Right lobe of liver (tissue), 6 donors: Measurements from ENCODE around the gene RMDN3. TPM values are rescaled to one million over a fixed set of nuclear protein-coding genes. Genes with fewer than 3 reads are reported as not detected.
A peak's percentile ranks its signal among the peaks of the same experiment; 100 is the strongest.

ENCODE experiments used
- ATAC-seq, 4 donors: fragments of 200-7000 bp; cut with Tn5 transposase; one replicate each; pipeline ENCODE4 v1.9.1; 2020; ENCODE audit warnings: mild to moderate bottlenecking in 4 of 4, moderate library complexity in 4 of 4
- DNase-seq, 3 donors: peaks; one replicate each; pipeline ENCODE4 v3.0.0-alpha.2; 2020
- H3K27ac ChIP-seq, 3 donors: fragments of 200-600 bp; one replicate each; pipeline ENCODE4 v1.8.0; 2022
- H3K27me3 ChIP-seq, 2 donors: fragments of 200-600 bp; one replicate each; pipeline ENCODE4 v1.8.0; 2022
- H3K36me3 ChIP-seq, 4 donors: fragments of 200-600 bp; sonication (generic) in 1 of 4; one replicate each; pipeline versions ENCODE4 v1.5.1 to v1.8.0; 2017 to 2022; ENCODE audit warnings: control low read depth in 1 of 4
- H3K4me1 ChIP-seq, 4 donors: fragments of 200-600 bp; sonication (generic) in 1 of 4; one replicate each; pipeline versions ENCODE4 v1.5.1 to v1.8.0; 2017 to 2022; ENCODE audit warnings: control low read depth in 1 of 4
- H3K4me3 ChIP-seq, 3 donors: fragments of 200-600 bp; one replicate each; pipeline ENCODE4 v1.8.0; 2022
- H3K9me3 ChIP-seq, 4 donors: fragments of 200-600 bp; sonication (generic) in 1 of 4; one replicate each; pipeline versions ENCODE4 v1.5.1 to v1.8.0; 2017 to 2022; ENCODE audit warnings: control low read depth in 1 of 4
- POLR2A ChIP-seq: fragments of 450-650 bp; IDR thresholded peaks from one replicate; pipeline ENCODE4 v1.6.1; 2017; ENCODE audit warnings: antibody characterized with exemption, mild to moderate bottlenecking
- WGBS: methylation state at CpG from one replicate; pipeline ENCODE4 v1.1.6; 2018; ENCODE audit warnings: low coverage, low lambda C conversion rate; ENCODE audit not compliant: insufficient coverage; ENCODE audit errors: missing lambda C conversion rate; 5-methylcytosine and 5-hydroxymethylcytosine counted together
- intact Hi-C, 2 donors: fragments of 100-400 bp; cut with DNase I; formaldehyde crosslinking; loops; one replicate each; pipeline versions ENCODE4 v1.11.2 to v1.14.1; 2022
- total RNA-seq, 6 experiments: library from RNA; depleted of rRNA in 2 of 6; stranded (reverse); fragments of >200 nt in 2 of 6; fragmentation: NEBNext Ultra II Directional in 3 of 6; extraction: Animal tissue kit (Norgen Biotek cat#: 25700) in 3 of 6; gene quantifications; one replicate each; pipeline versions ENCODE4 v1.1.0 to v1.2.4, GENCODE V29; 2016 to 2023
- TF ChIP-seq, protein P1 (sequence below), 4 donors: fragments of 200-600 bp in 3 of 4; fragments of 450-650 bp in 1 of 4; IDR thresholded peaks; one replicate each; pipeline versions ENCODE4 v1.5.1 to v1.8.0; 2016 to 2022; ENCODE audit warnings: antibody characterized with exemption in 4 of 4, mild to moderate bottlenecking in 2 of 4
- donor health status: DM: no; HTN: yes; CAD: no.
- donor health status: DM: no; HTN: no; CAD: no.
- donor health status: DM: no; HTN: no; CAD: no.
- donor health status: DM: no; HTN: yes; CAD: no.
- donor health status: DM: no; HTN: yes; CAD: no.

RMDN3 gene
- total RNA-seq, 6 experiments from 2014 or later, result 25.3 to 38.5 (median 29.5) TPM

DNA sequence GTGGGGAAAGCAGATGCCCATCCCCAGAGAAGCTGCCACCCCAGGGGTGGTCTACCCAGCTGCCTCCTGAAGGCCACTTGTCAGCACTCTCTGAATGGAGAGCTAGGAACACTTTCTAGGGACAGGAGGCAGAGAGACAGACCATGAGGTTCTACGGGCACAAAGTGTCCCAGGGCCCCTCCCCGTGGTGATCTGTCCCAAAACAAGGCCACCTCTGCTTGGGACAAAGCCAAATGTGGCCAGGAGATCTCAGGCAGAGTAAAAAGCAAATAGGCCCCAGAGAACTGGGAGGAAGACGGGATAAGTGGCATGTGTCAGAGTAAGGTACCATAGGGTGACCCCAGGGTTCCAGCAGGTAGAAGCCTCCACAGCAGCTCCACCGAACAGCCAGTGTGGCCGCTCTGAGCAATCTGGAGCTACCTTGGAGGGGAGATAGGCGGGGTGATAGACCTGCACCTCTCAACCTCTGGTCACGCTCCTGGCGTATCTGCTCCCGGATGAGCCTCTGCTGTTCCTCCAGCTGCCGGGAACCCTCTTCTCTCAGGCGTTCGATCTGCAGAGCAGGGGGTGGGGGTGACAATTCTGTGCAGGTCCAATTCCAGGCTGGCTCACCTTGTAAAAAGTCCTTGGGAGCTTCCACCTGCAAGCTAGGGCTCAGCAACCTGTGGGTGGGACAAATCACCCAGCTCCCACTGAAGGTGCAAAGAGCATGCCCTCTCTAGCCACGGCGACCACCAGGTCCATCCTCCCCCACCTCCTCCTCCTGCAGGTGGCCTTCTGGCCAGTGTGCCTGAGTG lies 20.9 kb upstream of the RMDN3 start:
- DNase-seq (peak in 2 of 3 donors; percentile 52 to 89), ATAC-seq (peak; percentile 5 to 54 (median 28))
- no peak for TF ChIP-seq POLR2A
- TF ChIP-seq, protein P1, sequence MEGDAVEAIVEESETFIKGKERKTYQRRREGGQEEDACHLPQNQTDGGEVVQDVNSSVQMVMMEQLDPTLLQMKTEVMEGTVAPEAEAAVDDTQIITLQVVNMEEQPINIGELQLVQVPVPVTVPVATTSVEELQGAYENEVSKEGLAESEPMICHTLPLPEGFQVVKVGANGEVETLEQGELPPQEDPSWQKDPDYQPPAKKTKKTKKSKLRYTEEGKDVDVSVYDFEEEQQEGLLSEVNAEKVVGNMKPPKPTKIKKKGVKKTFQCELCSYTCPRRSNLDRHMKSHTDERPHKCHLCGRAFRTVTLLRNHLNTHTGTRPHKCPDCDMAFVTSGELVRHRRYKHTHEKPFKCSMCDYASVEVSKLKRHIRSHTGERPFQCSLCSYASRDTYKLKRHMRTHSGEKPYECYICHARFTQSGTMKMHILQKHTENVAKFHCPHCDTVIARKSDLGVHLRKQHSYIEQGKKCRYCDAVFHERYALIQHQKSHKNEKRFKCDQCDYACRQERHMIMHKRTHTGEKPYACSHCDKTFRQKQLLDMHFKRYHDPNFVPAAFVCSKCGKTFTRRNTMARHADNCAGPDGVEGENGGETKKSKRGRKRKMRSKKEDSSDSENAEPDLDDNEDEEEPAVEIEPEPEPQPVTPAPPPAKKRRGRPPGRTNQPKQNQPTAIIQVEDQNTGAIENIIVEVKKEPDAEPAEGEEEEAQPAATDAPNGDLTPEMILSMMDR (IDR thresholded peaks at IDR 0.05), result no peak
- no peaks in the 10 kb centered on the region for H3K27me3 ChIP-seq
- H3K36me3 ChIP-seq, result peaks cover 0 to 57% (median 15%) of the 10 kb centered on the region in 4 donors
- no peaks in the 10 kb centered on the region for H3K9me3 ChIP-seq
- peak overlapping the region in 1 of 3 donors; percentile 2 for H3K4me3 ChIP-seq
- intact Hi-C loops, result no loop called here
- 32% methylated on average over 4 of the region's 14 CpGs for WGBS
- H3K27ac ChIP-seq, result peak overlapping the region in 2 of 3 donors; percentile 53 to 74
- peaks cover 0 to 34% (median 16%) of the 10 kb centered on the region in 4 donors for H3K4me1 ChIP-seq

DNA sequence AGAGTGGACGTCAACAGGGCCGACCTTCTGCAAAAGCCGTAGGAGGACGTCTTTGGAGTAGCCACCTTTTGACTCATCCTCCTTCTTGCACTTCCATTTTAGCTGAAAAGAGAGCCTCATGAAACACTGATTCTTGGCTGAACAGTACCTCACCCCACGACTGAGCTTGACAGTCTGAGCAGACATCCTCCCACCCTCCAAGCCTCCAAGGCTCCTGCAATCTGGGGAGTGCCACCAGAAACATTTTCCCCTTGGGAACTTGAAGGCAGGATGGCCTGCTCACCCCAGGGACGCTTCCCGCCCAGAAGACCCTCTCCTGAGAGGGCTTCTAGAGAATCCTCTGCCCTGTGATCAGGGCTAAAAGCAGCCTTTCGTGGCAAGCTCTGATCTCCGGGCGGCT lies 20.0 kb upstream of the RMDN3 start:
- no peak overlapping the region for H3K4me3 ChIP-seq
- H3K27me3 ChIP-seq, result no peaks in the 10 kb centered on the region
- intact Hi-C loops, result no loop called here
- H3K27ac ChIP-seq, result peak overlapping the region in 1 of 3 donors; percentile 74
- 100% methylated on average over 2 of the region's 10 CpGs for WGBS
- H3K9me3 ChIP-seq, result no peaks in the 10 kb centered on the region
- DNase-seq (no peak), ATAC-seq (no peak)
- H3K36me3 ChIP-seq, result peaks cover 0 to 57% (median 16%) of the 10 kb centered on the region in 4 donors
- H3K4me1 ChIP-seq, result peaks cover 0 to 43% (median 21%) of the 10 kb centered on the region in 4 donors
- TF ChIP-seq, protein P1 (IDR thresholded peaks at IDR 0.05), result no peak
- no peak for TF ChIP-seq POLR2A

DNA sequence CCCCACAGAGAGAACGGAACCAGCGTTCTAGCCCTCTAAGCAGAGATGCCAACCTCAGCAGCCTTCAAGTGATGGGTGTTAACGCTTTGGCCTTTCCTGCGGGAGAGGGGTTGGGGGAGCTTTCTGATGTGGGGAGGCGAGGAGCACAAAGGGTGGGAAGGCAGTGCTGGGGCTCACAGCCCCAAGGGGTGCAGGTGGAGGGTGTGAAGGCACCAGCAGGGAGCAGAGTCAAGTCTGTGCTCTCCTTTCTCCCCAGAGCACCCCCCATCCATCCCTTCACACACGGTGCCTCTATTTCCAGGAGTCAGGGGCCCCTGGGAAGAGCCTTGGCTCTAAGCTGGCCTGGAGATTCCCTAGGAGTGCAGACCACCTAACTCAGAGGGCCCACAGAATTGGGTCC lies 18.8 kb upstream of the RMDN3 start:
- H3K27ac ChIP-seq, result no peak overlapping the region
- H3K4me3 ChIP-seq, result no peak overlapping the region
- no peaks in the 10 kb centered on the region for H3K27me3 ChIP-seq
- intact Hi-C loops, result no loop called here
- no peaks in the 10 kb centered on the region for H3K9me3 ChIP-seq
- peaks cover 0 to 47% (median 10%) of the 10 kb centered on the region in 4 donors for H3K36me3 ChIP-seq
- no peak for ATAC-seq
- WGBS, result no CpG with 5 or more reads among the region's 6 CpGs
- DNase-seq, result peak in 1 of 3 donors; percentile 22
- H3K4me1 ChIP-seq, result peaks cover 0 to 50% (median 21%) of the 10 kb centered on the region in 4 donors
- TF ChIP-seq, protein P1 (IDR thresholded peaks at IDR 0.05), result no peak
- no peak for TF ChIP-seq POLR2A

DNA sequence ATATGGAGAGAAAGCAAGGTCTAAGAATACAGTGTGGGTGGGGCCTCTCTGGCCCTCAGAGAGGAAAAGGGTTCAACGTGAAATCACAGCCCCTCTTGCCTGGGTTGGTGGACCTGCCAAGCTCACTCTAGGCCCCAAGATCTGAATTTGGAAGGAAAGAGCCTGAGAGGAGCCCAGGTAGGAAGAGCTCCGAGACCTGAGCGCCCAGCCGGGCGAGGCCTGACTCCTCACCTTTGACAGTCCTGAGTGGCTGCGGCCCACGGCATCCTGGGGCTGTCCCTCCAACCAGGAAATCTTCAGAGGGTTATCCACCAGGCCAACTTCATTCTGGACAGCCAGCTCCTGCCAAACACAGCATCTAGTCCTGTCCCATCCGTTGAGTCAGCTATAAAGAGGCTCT lies 18.4 kb upstream of the RMDN3 start:
- peaks cover 0 to 50% (median 21%) of the 10 kb centered on the region in 4 donors for H3K4me1 ChIP-seq
- intact Hi-C loops, result no loop called here
- no peak for TF ChIP-seq POLR2A
- H3K27ac ChIP-seq, result no peak overlapping the region
- peaks cover 0 to 43% (median 9%) of the 10 kb centered on the region in 4 donors for H3K36me3 ChIP-seq
- H3K9me3 ChIP-seq, result no peaks in the 10 kb centered on the region
- no peak for ATAC-seq
- peak in 1 of 3 donors; percentile 32 for DNase-seq
- no peak overlapping the region for H3K4me3 ChIP-seq
- 67% methylated on average over 1 of the region's 8 CpGs for WGBS
- no peaks in the 10 kb centered on the region for H3K27me3 ChIP-seq

DNA sequence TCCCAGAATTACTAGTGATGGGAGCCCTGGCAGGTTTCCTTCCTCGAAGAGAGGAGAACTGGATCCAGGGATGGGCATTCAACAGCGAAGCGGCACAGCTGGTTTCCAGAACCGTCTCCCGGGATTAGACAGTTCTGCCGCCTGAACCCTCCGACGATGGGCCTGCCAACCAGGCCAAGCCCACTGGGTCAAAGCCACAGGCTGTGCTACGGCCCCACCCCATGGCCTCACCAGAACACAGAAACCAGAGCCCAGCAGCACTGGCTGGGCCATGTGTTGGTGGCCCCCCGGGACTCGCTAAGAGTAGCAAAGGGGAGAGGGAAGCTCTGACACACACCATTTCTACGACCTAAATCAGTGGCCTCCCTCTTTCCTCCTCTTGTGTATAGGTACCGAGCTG lies 17.0 kb upstream of the RMDN3 start:
- peak in 1 of 3 donors; percentile 48 for DNase-seq

More for the DNA sequence above, 17.0 kb upstream of the RMDN3 start:
- TF ChIP-seq, protein P1 (IDR thresholded peaks at IDR 0.05), result no peak
- no peak for TF ChIP-seq POLR2A
- H3K4me1 ChIP-seq, result peaks cover 0 to 45% (median 20%) of the 10 kb centered on the region in 4 donors
- peak overlapping the region in 2 of 3 donors; percentile 69 to 71 for H3K27ac ChIP-seq
- peaks cover 0 to 46% (median 14%) of the 10 kb centered on the region in 4 donors for H3K36me3 ChIP-seq
- no peak for ATAC-seq
- H3K9me3 ChIP-seq, result no peaks in the 10 kb centered on the region
- WGBS, result 92% methylated on average over 7 of the region's 13 CpGs
- no peak overlapping the region for H3K4me3 ChIP-seq
- no peaks in the 10 kb centered on the region for H3K27me3 ChIP-seq
- intact Hi-C loops, result no loop called here
